Transverse colon (tissue), 3 donors: Measurements from ENCODE around the gene SMAD4.

Source experiments
- POLR2A ChIP-seq: fragments of 450-650 bp; IDR thresholded peaks from one replicate; pipeline ENCODE4 v1.6.1; 2016; ENCODE audit warnings: antibody characterized with exemption, mild to moderate bottlenecking, moderate library complexity
- TF ChIP-seq, protein P1 (sequence below), 5 experiments: fragments of 200-600 bp in 3 of 5; fragments of 450-650 bp in 2 of 5; sonication (generic) in 3 of 5; IDR thresholded peaks; 1 replicate in 2 of 5; 2 replicates in 3 of 5; pipeline ENCODE4 v1.5.1; 2016 to 2017; ENCODE audit warnings: antibody characterized with exemption in 5 of 5, inconsistent platforms in 3 of 5, mild to moderate bottlenecking in 2 of 5, moderate library complexity in 1 of 5

DNA sequence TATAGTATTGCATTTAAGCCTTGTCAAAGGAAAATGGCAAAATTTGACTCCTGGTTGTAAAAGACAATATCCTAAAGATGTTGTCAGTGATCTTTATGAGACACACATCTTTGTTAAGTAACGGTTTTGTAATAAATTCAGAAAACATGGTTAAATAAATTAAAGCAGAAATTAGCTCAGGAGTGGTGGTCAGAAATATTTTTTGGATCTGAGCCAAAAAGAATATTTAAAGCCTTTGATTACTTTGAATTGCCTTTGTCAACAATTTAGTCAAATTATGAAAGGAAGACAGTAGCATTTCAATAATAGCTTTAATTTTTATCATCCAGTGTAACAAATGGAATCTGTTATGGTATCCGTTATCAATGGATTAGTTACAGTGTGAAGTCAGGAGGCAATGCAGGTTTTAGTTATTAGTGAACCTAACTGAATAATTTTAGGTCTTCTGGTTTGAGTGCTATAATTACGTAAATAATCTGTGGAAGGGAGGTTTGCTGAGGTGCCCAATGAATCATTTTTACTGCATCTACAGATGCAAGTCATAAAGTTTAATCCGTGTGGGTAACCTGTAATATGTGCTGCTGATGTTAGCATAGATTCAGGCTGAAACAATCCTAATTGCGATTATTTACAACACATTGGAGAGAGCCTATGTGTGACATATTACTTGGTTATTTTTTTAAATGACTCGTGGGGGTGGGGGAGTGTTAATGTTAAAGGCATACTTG is 42.7 kb downstream of the SMAD4 start:
- TF ChIP-seq, protein P1, sequence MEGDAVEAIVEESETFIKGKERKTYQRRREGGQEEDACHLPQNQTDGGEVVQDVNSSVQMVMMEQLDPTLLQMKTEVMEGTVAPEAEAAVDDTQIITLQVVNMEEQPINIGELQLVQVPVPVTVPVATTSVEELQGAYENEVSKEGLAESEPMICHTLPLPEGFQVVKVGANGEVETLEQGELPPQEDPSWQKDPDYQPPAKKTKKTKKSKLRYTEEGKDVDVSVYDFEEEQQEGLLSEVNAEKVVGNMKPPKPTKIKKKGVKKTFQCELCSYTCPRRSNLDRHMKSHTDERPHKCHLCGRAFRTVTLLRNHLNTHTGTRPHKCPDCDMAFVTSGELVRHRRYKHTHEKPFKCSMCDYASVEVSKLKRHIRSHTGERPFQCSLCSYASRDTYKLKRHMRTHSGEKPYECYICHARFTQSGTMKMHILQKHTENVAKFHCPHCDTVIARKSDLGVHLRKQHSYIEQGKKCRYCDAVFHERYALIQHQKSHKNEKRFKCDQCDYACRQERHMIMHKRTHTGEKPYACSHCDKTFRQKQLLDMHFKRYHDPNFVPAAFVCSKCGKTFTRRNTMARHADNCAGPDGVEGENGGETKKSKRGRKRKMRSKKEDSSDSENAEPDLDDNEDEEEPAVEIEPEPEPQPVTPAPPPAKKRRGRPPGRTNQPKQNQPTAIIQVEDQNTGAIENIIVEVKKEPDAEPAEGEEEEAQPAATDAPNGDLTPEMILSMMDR (IDR thresholded peaks at IDR 0.05) = no peak
- no peak for TF ChIP-seq POLR2A
